Sigmoid colon (tissue), 4 donors: Measurements from ENCODE around the gene CTIF.

Source experiments
- CTCF ChIP-seq, 4 experiments: fragments of 450-650 bp in 3 of 4; fragments of 200-600 bp in 1 of 4; IDR thresholded peaks; one replicate each; pipeline ENCODE4 v1.5.1; 2016 to 2019; ENCODE audit warnings: antibody characterized with exemption in 4 of 4, mild to moderate bottlenecking in 3 of 4, moderate library complexity in 2 of 4
- EP300 ChIP-seq, 4 donors: sonication (generic); formaldehyde crosslinking; IDR thresholded peaks; one replicate each; pipeline ENCODE4 v1.6.1; 2017; ENCODE audit warnings: antibody characterized with exemption in 4 of 4

- TF ChIP-seq CTCF (IDR thresholded peaks at IDR 0.05) (no peak), EP300 (IDR thresholded peaks at IDR 0.05) (no peak)
Measured at GRCh38 chr18:48866856-48867255, 328.0 kb downstream of the CTIF start.
